ENCODE data around the gene KAT8. TPM values are rescaled to one million over a fixed set of nuclear protein-coding genes. Genes with fewer than 3 reads are reported as not detected.
A peak's percentile ranks its signal among the peaks of the same experiment; 100 is the strongest.

Gene KAT8
- total RNA-seq, 1 experiment from 2014 or later = 35.1 TPM

- TSS peak; percentile 75 for BruUV-seq (replicated peaks)
- H3K4me1 ChIP-seq (ENCODE audit: insufficient read depth, low read length) = peaks cover 15% of the 10 kb centered on the region; the same call in 1 of the 2 replicates
- no peaks in the 10 kb centered on the region for H3F3A ChIP-seq (ENCODE audit: low read length, unreplicated experiment)
- TF ChIP-seq EZH2phosphoT487 (IDR thresholded peaks at IDR 0.05; ENCODE audit: borderline replicate concordance, low read length) (no peak), CTCF (conservative IDR thresholded peaks at IDR 0.05; ENCODE audit: low read depth, low read length) (no peak), EZH2 (IDR thresholded peaks at IDR 0.05; ENCODE audit: low read length, unreplicated experiment) (no peak)
- H3K9ac ChIP-seq (ENCODE audit: low read length) = peak within 1 kb of the TSS; percentile 96
- intact Hi-C loops (cut with micrococcal nuclease) = loop anchor here (1.0 to 5.0 kb wide), 5 partner anchors 20 to 383 kb away; partner anchors contain the start of genes ARMC5, HSD3B7, STX4 and VKORC1
- peaks cover 10% of the 10 kb centered on the region for H3K36me3 ChIP-seq (ENCODE audit: low read depth, low read length)
- peak within 1 kb of the TSS; percentile 81 for H3K4me3 ChIP-seq (ENCODE audit: low read length)
- peaks cover 65% of the 10 kb centered on the region for H3K79me2 ChIP-seq (ENCODE audit: low read length)
- ATAC-seq = peak; percentile 90
- H3K4me2 ChIP-seq (ENCODE audit: low read length) = peak within 1 kb of the TSS; percentile 99
- ChIA-PET POLR2A (ENCODE audit: unreplicated experiment) (no interaction called here), CTCF (interaction anchor here (0.5 to 1.6 kb wide), 2 partner anchors 89 to 106 kb away, joined by 4 to 5 read pairs; partner anchors contain the start of gene HSD3B7)
- no peaks in the 10 kb centered on the region for H3K9me2 ChIP-seq (replicated peaks; ENCODE audit: low read length)
- H2AFZ ChIP-seq (ENCODE audit: low read length) = peak within 1 kb of the TSS; percentile 97
- H3K27ac ChIP-seq (ENCODE audit: low read length) = peak within 1 kb of the TSS; percentile 76
- no peaks in the 10 kb centered on the region for H4K20me1 ChIP-seq (ENCODE audit: low read length)
- no peaks in the 10 kb centered on the region for H3K27me3 ChIP-seq (ENCODE audit: low read length)
- peak; percentile 97 for DNase-seq
- H3K9me3 ChIP-seq (ENCODE audit: low read length) = no peaks in the 10 kb centered on the region
These were observed 43.3 kb upstream of the KAT8 start, which contains the start of the genes ZNF646 and ZNF668 for GRCh38 chr16:31073970-31074813. Gene ZNF646, plus strand, starts transcription at chr16:31074422. Its CDS starts 1,903 bp downstream, at chr16:31076325. Gene ZNF668, minus strand, starts transcription at chr16:31074240. Its CDS starts 9,781 bp downstream, at chr16:31064459.

GRCh38 chr16:31074814-31075183, 42.7 kb upstream of the KAT8 start:
- Histone ChIP-seq H4K20me1 (ENCODE audit: low read length) (no peaks in the 10 kb centered on the region), H3K4me2 (ENCODE audit: low read length) (peak overlapping the region; percentile 99), H3K9me2 (replicated peaks; ENCODE audit: low read length) (no peaks in the 10 kb centered on the region), H3K27ac (ENCODE audit: low read length) (peak overlapping the region; percentile 72), H3K27me3 (ENCODE audit: low read length) (no peaks in the 10 kb centered on the region), H3K9ac (ENCODE audit: low read length) (peak overlapping the region; percentile 96), H3F3A (ENCODE audit: low read length, unreplicated experiment) (no peaks in the 10 kb centered on the region), H3K9me3 (ENCODE audit: low read length) (no peaks in the 10 kb centered on the region), H2AFZ (ENCODE audit: low read length) (peak overlapping the region; percentile 80), H3K79me2 (ENCODE audit: low read length) (peaks cover 61% of the 10 kb centered on the region), H3K36me3 (ENCODE audit: low read depth, low read length) (peaks cover 10% of the 10 kb centered on the region), H3K4me3 (ENCODE audit: low read length) (peak overlapping the region; percentile 81), H3K4me1 (ENCODE audit: insufficient read depth, low read length) (peaks cover 15% of the 10 kb centered on the region; the same call in 1 of the 2 replicates)
- BruUV-seq (replicated peaks) = no TSS peak
- ChIA-PET CTCF (interaction anchor here (1.6 kb wide), 1 partner anchor 90 kb away, joined by 5 read pairs; the partner anchor contains the start of gene HSD3B7), POLR2A (ENCODE audit: unreplicated experiment) (no interaction called here)
- no peak for ATAC-seq
- no peak for TF ChIP-seq EZH2 (IDR thresholded peaks at IDR 0.05; ENCODE audit: low read length, unreplicated experiment)
- DNase-seq = no peak
- intact Hi-C loops (cut with micrococcal nuclease) = loop anchor here (1.0 to 5.0 kb wide), 4 partner anchors 20 to 383 kb away; partner anchors contain the start of genes ARMC5, HSD3B7 and VKORC1

DNA sequence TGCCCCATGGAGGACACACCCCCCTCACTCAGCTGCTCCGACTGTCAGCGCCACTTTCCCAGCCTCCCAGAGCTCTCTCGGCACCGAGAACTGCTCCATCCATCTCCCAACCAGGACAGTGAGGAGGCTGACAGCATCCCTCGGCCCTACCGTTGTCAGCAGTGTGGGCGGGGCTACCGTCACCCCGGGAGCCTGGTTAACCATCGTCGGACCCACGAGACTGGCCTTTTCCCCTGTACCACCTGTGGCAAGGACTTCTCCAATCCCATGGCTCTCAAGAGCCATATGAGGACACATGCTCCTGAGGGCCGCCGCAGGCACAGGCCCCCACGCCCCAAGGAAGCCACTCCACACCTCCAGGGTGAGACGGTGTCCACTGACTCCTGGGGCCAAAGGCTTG, 41.1 kb upstream of the KAT8 start:
- intact Hi-C loops (cut with micrococcal nuclease) = no loop called here
- H3K36me3 ChIP-seq (ENCODE audit: low read depth, low read length) = peaks cover 10% of the 10 kb centered on the region

More for the DNA sequence above, 41.1 kb upstream of the KAT8 start:
- Histone ChIP-seq H3K4me1 (ENCODE audit: insufficient read depth, low read length) (peaks cover 15% of the 10 kb centered on the region; the same call in 1 of the 2 replicates), H3F3A (ENCODE audit: low read length, unreplicated experiment) (no peaks in the 10 kb centered on the region), H2AFZ (ENCODE audit: low read length) (no peak overlapping the region), H3K27me3 (ENCODE audit: low read length) (no peaks in the 10 kb centered on the region), H3K4me2 (ENCODE audit: low read length) (no peak overlapping the region), H3K27ac (ENCODE audit: low read length) (no peak overlapping the region), H3K9me2 (replicated peaks; ENCODE audit: low read length) (no peaks in the 10 kb centered on the region), H3K9me3 (ENCODE audit: low read length) (no peaks in the 10 kb centered on the region), H3K79me2 (ENCODE audit: low read length) (peaks cover 53% of the 10 kb centered on the region), H3K9ac (ENCODE audit: low read length) (no peak overlapping the region), H3K4me3 (ENCODE audit: low read length) (no peak overlapping the region), H4K20me1 (ENCODE audit: low read length) (no peaks in the 10 kb centered on the region)
- DNase-seq = no peak
- CTCF ChIA-PET = no interaction called here
- BruUV-seq (replicated peaks) = no TSS peak
- TF ChIP-seq EZH2 (IDR thresholded peaks at IDR 0.05; ENCODE audit: low read length, unreplicated experiment) (no peak), CTCF (conservative IDR thresholded peaks at IDR 0.05; ENCODE audit: low read depth, low read length) (no peak), EZH2phosphoT487 (IDR thresholded peaks at IDR 0.05; ENCODE audit: borderline replicate concordance, low read length) (no peak)
- POLR2A ChIA-PET (ENCODE audit: unreplicated experiment) = no interaction called here
- ATAC-seq = no peak

Data from PC-3 (cell line).